HCT116 (cell line): ENCODE data around the gene UTF1. TPM values are rescaled to one million over a fixed set of nuclear protein-coding genes. Genes with fewer than 3 reads are reported as not detected.

ENCODE experiments used
- ATAC-seq: fragments of 200-7000 bp; cut with Tn5 transposase; 2 replicates; pipeline ENCODE4 v1.9.1; 2020; ENCODE audit warnings: mild to moderate bottlenecking, moderate library complexity
- BruUV-seq: library from RNA; stranded (reverse); fragments of 400-500 nt; replicated peaks from 2 replicates; lab custom pipeline; 2021; lab: Mats Ljungman, UMichigan
- CTCF ChIA-PET: fragments of 300-600 bp; sonication (Branson Sonifier 250); formaldehyde crosslinking; loops from one replicate; lab custom pipeline; 2021; ENCODE audit warnings: antibody characterized with exemption; lab: Charles Lee
- POLR2A ChIA-PET: fragments of 300-600, 350-600 bp; sonication (Branson Sonifier 250); formaldehyde crosslinking; loops from one replicate; lab custom pipeline; 2021; ENCODE audit warnings: antibody characterized with exemption; lab: Charles Lee
- RAD21 ChIA-PET, 2 experiments: fragments of 300-600 bp; sonication (Branson Sonifier 250); formaldehyde crosslinking; loops; one replicate each; lab custom pipeline; 2023; ENCODE audit warnings: low total read pairs in 2 of 2; ENCODE audit not compliant: uncharacterized antibody in 2 of 2, unreplicated experiment in 2 of 2, low non-redundant PET in 1 of 2; lab: Charles Lee
- DNase-seq: peaks from one replicate; pipeline ENCODE4 v3.0.0-alpha.2; 2010; ENCODE audit warnings: low read depth, low spot score
- H2AFZ ChIP-seq: fragments of 200-600 bp; shearing (Covaris generic), sonication (generic); 2 replicates; pipeline ENCODE4 v1.6.1; 2017; ENCODE audit warnings: low read depth, mixed run types, mixed read lengths, antibody characterized with exemption, low read length; ENCODE audit not compliant: poor library complexity, severe bottlenecking
- H3K27ac ChIP-seq: 2 replicates; pipeline ENCODE4 v1.5.1; 2012; ENCODE audit warnings: low read depth, low read length
- H3K27me3 ChIP-seq: fragments of 200-600 bp; sonication (generic); 2 replicates; pipeline ENCODE4 v1.6.1; 2016; ENCODE audit warnings: mixed run types, low read length, mixed read lengths; ENCODE audit not compliant: insufficient read depth
- H3K36me3 ChIP-seq, 2 experiments: fragments of 200-500 bp in 1 of 2; fragments of 200-600 bp in 1 of 2; sonication (Bioruptor generic) in 1 of 2; sonication (generic) in 1 of 2; 2 replicates each; pipeline versions ENCODE4 v1.5.1 to v1.6.1; 2014 to 2016; ENCODE audit warnings: low read length in 2 of 2, inconsistent platforms in 1 of 2, mixed read lengths in 1 of 2, mixed run types in 1 of 2; ENCODE audit not compliant: insufficient read depth in 2 of 2, control insufficient read depth in 1 of 2
- H3K4me1 ChIP-seq, 2 experiments: fragments of 200-600 bp in 1 of 2; sonication (generic) in 1 of 2; 2 replicates each; pipeline versions ENCODE4 v1.5.1 to v1.6.1; 2012 to 2017; ENCODE audit warnings: low read length in 2 of 2, inconsistent platforms in 1 of 2, mild to moderate bottlenecking in 1 of 2, mixed read lengths in 1 of 2, mixed run types in 1 of 2, moderate library complexity in 1 of 2; ENCODE audit not compliant: insufficient read depth in 2 of 2, control insufficient read depth in 1 of 2
- H3K4me2 ChIP-seq: fragments of 200-600 bp; sonication (generic); 2 replicates; pipeline ENCODE4 v1.6.1; 2017; ENCODE audit warnings: mixed run types, low read length, mixed read lengths
- H3K4me3 ChIP-seq, 2 experiments: fragments of 200-600 bp in 1 of 2; sonication (generic) in 1 of 2; replicated peaks in 1 of 2; 2 replicates each; pipeline ENCODE4 v1.5.1; 2011 to 2016; ENCODE audit warnings: low read length in 2 of 2, control low read depth in 1 of 2, low read depth in 1 of 2, mild to moderate bottlenecking in 1 of 2, mixed read lengths in 1 of 2, mixed run types in 1 of 2
- H3K79me2 ChIP-seq: fragments of 200-600 bp; sonication (generic); 2 replicates; pipeline ENCODE4 v1.6.1; 2017; ENCODE audit warnings: mild to moderate bottlenecking, mixed run types, low read length, moderate library complexity, mixed read lengths; ENCODE audit not compliant: insufficient read depth
- H3K9ac ChIP-seq: fragments of 200-600 bp; sonication (generic); 2 replicates; pipeline ENCODE4 v1.6.1; 2016; ENCODE audit warnings: low read length, mixed read lengths
- H3K9me2 ChIP-seq: fragments of 200-600 bp; sonication (generic), shearing (Covaris generic); 2 replicates; pipeline ENCODE4 v1.6.1; 2017; ENCODE audit warnings: mixed run types, mild to moderate bottlenecking, moderate library complexity; ENCODE audit not compliant: insufficient read depth
- H3K9me3 ChIP-seq, 2 experiments: fragments of 200-500 bp in 1 of 2; fragments of 200-600 bp in 1 of 2; sonication (Bioruptor generic) in 1 of 2; sonication (generic) in 1 of 2; 2 replicates each; pipeline ENCODE4 v1.6.1; 2014 to 2017; ENCODE audit warnings: low read length in 2 of 2, mixed read lengths in 2 of 2, inconsistent platforms in 1 of 2, low read depth in 1 of 2, mild to moderate bottlenecking in 1 of 2, mixed run types in 1 of 2, moderate library complexity in 1 of 2; ENCODE audit not compliant: control insufficient read depth in 1 of 2, insufficient read depth in 1 of 2
- H4K20me1 ChIP-seq: fragments of 200-600 bp; sonication (generic), shearing (Covaris generic); 2 replicates; pipeline ENCODE4 v1.6.1; 2017; ENCODE audit warnings: mixed run types, mild to moderate bottlenecking, moderate library complexity; ENCODE audit not compliant: insufficient read depth
- CBX3 ChIP-seq: IDR thresholded peaks from 2 replicates; pipeline ENCODE4 v1.6.1; 2012; ENCODE audit warnings: low read depth
- CEBPB ChIP-seq: IDR thresholded peaks from 2 replicates; pipeline ENCODE4 v1.6.1; 2012; ENCODE audit warnings: low read depth
- EGR1 ChIP-seq: IDR thresholded peaks from 2 replicates; pipeline ENCODE4 v1.6.1; 2012; ENCODE audit warnings: low read depth
- ELF1 ChIP-seq: IDR thresholded peaks from 2 replicates; pipeline ENCODE4 v1.6.1; 2012; ENCODE audit warnings: low read depth, borderline replicate concordance
- EZH2 ChIP-seq: fragments of 200-600 bp; sonication (generic); IDR thresholded peaks from 2 replicates; pipeline ENCODE4 v1.6.1; 2017; ENCODE audit warnings: antibody characterized with exemption, mixed run types
- EZH2phosphoT487 ChIP-seq: fragments of 200-600 bp; IDR thresholded peaks from 2 replicates; pipeline ENCODE4 v1.6.1; 2018; ENCODE audit warnings: antibody characterized with exemption, borderline replicate concordance
- JUND ChIP-seq: IDR thresholded peaks from 2 replicates; pipeline ENCODE4 v1.6.1; 2012
- POLR2A ChIP-seq: IDR thresholded peaks from 2 replicates; pipeline ENCODE4 v1.7.0; 2011; ENCODE audit warnings: borderline replicate concordance; ENCODE audit not compliant: insufficient read depth, insufficient read length; ENCODE audit errors: extremely low read depth
- POLR2AphosphoS5 ChIP-seq: IDR thresholded peaks from 2 replicates; pipeline ENCODE4 v1.6.1; 2011; ENCODE audit warnings: mild to moderate bottlenecking, low read depth, low read length, moderate library complexity
- RAD21 ChIP-seq: IDR thresholded peaks from 2 replicates; pipeline ENCODE4 v1.6.1; 2012; ENCODE audit warnings: low read depth, mild to moderate bottlenecking
- REST ChIP-seq: IDR thresholded peaks from 2 replicates; pipeline ENCODE4 v1.6.1; 2012; ENCODE audit warnings: low read depth
- SIN3A ChIP-seq: IDR thresholded peaks from 2 replicates; pipeline ENCODE4 v1.6.1; 2012; ENCODE audit warnings: low read depth
- SP1 ChIP-seq: IDR thresholded peaks from 2 replicates; pipeline ENCODE4 v1.6.1; 2012; ENCODE audit warnings: low read depth
- SRF ChIP-seq: IDR thresholded peaks from 2 replicates; pipeline ENCODE4 v1.6.1; 2012; ENCODE audit warnings: low read depth
- TCF7L2 ChIP-seq: IDR thresholded peaks from 2 replicates; pipeline ENCODE4 v1.7.0; 2011; ENCODE audit warnings: borderline replicate concordance, inconsistent platforms; ENCODE audit not compliant: insufficient read depth, insufficient read length; ENCODE audit errors: extremely low read depth
- YY1 ChIP-seq: IDR thresholded peaks from 2 replicates; pipeline ENCODE4 v1.6.1; 2011; ENCODE audit warnings: low read length, low read depth, moderate library complexity, mild to moderate bottlenecking; ENCODE audit not compliant: insufficient replicate concordance; ENCODE audit errors: extremely low read depth
- ZBTB33 ChIP-seq: IDR thresholded peaks from 2 replicates; pipeline ENCODE4 v1.6.1; 2011; ENCODE audit warnings: mild to moderate bottlenecking, low read length, moderate library complexity; ENCODE audit not compliant: insufficient replicate concordance; ENCODE audit errors: extremely low read depth
- intact Hi-C: fragments of 100-400 bp; cut with micrococcal nuclease; formaldehyde crosslinking; loops from 2 replicates; pipeline ENCODE4 v1.10.0; 2022
- total RNA-seq: library from RNA; stranded (reverse); gene quantifications from one replicate; pipeline ENCODE4 v1.2.1, GENCODE V29; 2021; ENCODE audit not compliant: unreplicated experiment
- TF ChIP-seq, protein P1 (sequence below): IDR thresholded peaks from 2 replicates; pipeline ENCODE4 v1.6.1; 2012

The UTF1 gene
- total RNA-seq, 1 experiment from 2014 or later = not detected

- no peak overlapping the region for H3K4me3 ChIP-seq
- no peaks in the 10 kb centered on the region for H3K4me1 ChIP-seq
- H3K9me3 ChIP-seq = no peaks in the 10 kb centered on the region
- intact Hi-C loops = no loop called here
- RAD21 ChIA-PET = no interaction called here
- DNase-seq = no peak
- TF ChIP-seq CBX3 (no peak), SP1 (no peak), CEBPB (no peak), TCF7L2 (no peak), EGR1 (no peak), EZH2phosphoT487 (no peak), ELF1 (no peak), EZH2 (no peak), SIN3A (no peak), SRF (no peak), POLR2A (no peak), ZBTB33 (no peak), RAD21 (no peak), JUND (no peak), REST (no peak), YY1 (no peak), POLR2AphosphoS5 (no peak)
- TF ChIP-seq, protein P1, sequence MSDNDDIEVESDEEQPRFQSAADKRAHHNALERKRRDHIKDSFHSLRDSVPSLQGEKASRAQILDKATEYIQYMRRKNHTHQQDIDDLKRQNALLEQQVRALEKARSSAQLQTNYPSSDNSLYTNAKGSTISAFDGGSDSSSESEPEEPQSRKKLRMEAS = no peak
- TF ChIP-seq, all 23 proteins: peak for 0
- Histone ChIP-seq H4K20me1 (no peaks in the 10 kb centered on the region), H3K9ac (no peak overlapping the region), H3K27ac (no peak overlapping the region), H3K27me3 (no peaks in the 10 kb centered on the region), H3K36me3 (no peaks in the 10 kb centered on the region), H3K4me2 (no peak overlapping the region), H3K9me2 (no peaks in the 10 kb centered on the region), H2AFZ (no peak overlapping the region), H3K79me2 (no peaks in the 10 kb centered on the region)
- no TSS peak for BruUV-seq
- CTCF ChIA-PET = no interaction called here
- ATAC-seq = no peak
- POLR2A ChIA-PET = no interaction called here
Measured at GRCh38 chr10:133276100-133276434, 46.0 kb downstream of the UTF1 start.
